Upper lobe of right lung (tissue), 1 donor: ENCODE measurements around the gene SLC2A11. TPM values are rescaled to one million over a fixed set of nuclear protein-coding genes. Genes with fewer than 3 reads are reported as not detected.
A peak's percentile ranks its signal among the peaks of the same experiment; 100 is the strongest.

ENCODE experiments used
- ATAC-seq: fragments of 200-7000 bp; cut with Tn5 transposase; one replicate; pipeline ENCODE4 v1.9.1; 2020; ENCODE audit warnings: mild to moderate bottlenecking, moderate library complexity
- DNase-seq: peaks from one replicate; pipeline ENCODE4 v3.0.0-alpha.2; 2020
- H3K27ac ChIP-seq: fragments of 200-600 bp; one replicate; pipeline ENCODE4 v1.8.0; 2022
- H3K27me3 ChIP-seq: fragments of 200-600 bp; one replicate; pipeline ENCODE4 v1.8.0; 2022; ENCODE audit warnings: mild to moderate bottlenecking
- H3K36me3 ChIP-seq: fragments of 200-600 bp; one replicate; pipeline ENCODE4 v1.8.0; 2022
- H3K4me1 ChIP-seq: fragments of 200-600 bp; one replicate; pipeline ENCODE4 v1.8.0; 2022
- H3K4me3 ChIP-seq: fragments of 200-600 bp; one replicate; pipeline ENCODE4 v1.8.0; 2022; ENCODE audit warnings: mild to moderate bottlenecking
- H3K9me3 ChIP-seq: fragments of 200-600 bp; one replicate; pipeline ENCODE4 v1.8.0; 2022
- intact Hi-C: fragments of 100-400 bp; cut with DNase I; formaldehyde crosslinking; loops from one replicate; pipeline ENCODE4 v1.11.0; 2022
- total RNA-seq: library from RNA; stranded (reverse); fragmentation: NEBNext Ultra II Directional; extraction: Animal tissue kit (Norgen Biotek cat#: 25700); gene quantifications from one replicate; pipeline ENCODE4 v1.2.1, GENCODE V29; 2021
- TF ChIP-seq, protein P1 (sequence below): fragments of 200-600 bp; IDR thresholded peaks from one replicate; pipeline ENCODE4 v1.8.0; 2022; ENCODE audit warnings: antibody characterized with exemption
- donor health status: DM: no; HTN: yes; CAD: no; lungs with severe emphysema.

The SLC2A11 gene
- total RNA-seq, 1 donor from 2014 or later = 13.2 TPM

GRCh38 chr22:23883658-23884057, 26.0 kb downstream of the SLC2A11 start:
- Histone ChIP-seq H3K36me3 (no peaks in the 10 kb centered on the region), H3K9me3 (no peaks in the 10 kb centered on the region), H3K4me1 (no peaks in the 10 kb centered on the region), H3K27ac (no peak overlapping the region), H3K27me3 (no peaks in the 10 kb centered on the region), H3K4me3 (no peak overlapping the region)
- peak; percentile 12 for ATAC-seq
- no peak for DNase-seq
- intact Hi-C loops = no loop called here
- TF ChIP-seq, protein P1, sequence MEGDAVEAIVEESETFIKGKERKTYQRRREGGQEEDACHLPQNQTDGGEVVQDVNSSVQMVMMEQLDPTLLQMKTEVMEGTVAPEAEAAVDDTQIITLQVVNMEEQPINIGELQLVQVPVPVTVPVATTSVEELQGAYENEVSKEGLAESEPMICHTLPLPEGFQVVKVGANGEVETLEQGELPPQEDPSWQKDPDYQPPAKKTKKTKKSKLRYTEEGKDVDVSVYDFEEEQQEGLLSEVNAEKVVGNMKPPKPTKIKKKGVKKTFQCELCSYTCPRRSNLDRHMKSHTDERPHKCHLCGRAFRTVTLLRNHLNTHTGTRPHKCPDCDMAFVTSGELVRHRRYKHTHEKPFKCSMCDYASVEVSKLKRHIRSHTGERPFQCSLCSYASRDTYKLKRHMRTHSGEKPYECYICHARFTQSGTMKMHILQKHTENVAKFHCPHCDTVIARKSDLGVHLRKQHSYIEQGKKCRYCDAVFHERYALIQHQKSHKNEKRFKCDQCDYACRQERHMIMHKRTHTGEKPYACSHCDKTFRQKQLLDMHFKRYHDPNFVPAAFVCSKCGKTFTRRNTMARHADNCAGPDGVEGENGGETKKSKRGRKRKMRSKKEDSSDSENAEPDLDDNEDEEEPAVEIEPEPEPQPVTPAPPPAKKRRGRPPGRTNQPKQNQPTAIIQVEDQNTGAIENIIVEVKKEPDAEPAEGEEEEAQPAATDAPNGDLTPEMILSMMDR = no peak

GRCh38 chr22:23884140-23884539, 26.5 kb downstream of the SLC2A11 start:
- H3K9me3 ChIP-seq = no peaks in the 10 kb centered on the region
- no peak overlapping the region for H3K27ac ChIP-seq
- no peaks in the 10 kb centered on the region for H3K36me3 ChIP-seq
- H3K4me1 ChIP-seq = no peaks in the 10 kb centered on the region
- intact Hi-C loops = no loop called here
- H3K27me3 ChIP-seq = no peaks in the 10 kb centered on the region
- DNase-seq = no peak
- H3K4me3 ChIP-seq = no peak overlapping the region
- TF ChIP-seq, protein P1 = no peak
- ATAC-seq = peak; percentile 28

GRCh38 chr22:23888615-23889401, 31.1 kb downstream of the SLC2A11 start:
- H3K9me3 ChIP-seq = no peaks in the 10 kb centered on the region
- ATAC-seq = no peak
- DNase-seq = no peak

GRCh38 chr22:23889620-23890019, 31.9 kb downstream of the SLC2A11 start:
- no peaks in the 10 kb centered on the region for H3K27me3 ChIP-seq
- TF ChIP-seq, protein P1 = no peak
- H3K9me3 ChIP-seq = no peaks in the 10 kb centered on the region
- no peak overlapping the region for H3K4me3 ChIP-seq
- no peaks in the 10 kb centered on the region for H3K36me3 ChIP-seq
- H3K27ac ChIP-seq = no peak overlapping the region
- no peak for DNase-seq
- intact Hi-C loops = no loop called here
- ATAC-seq = no peak
- H3K4me1 ChIP-seq = no peaks in the 10 kb centered on the region

More at GRCh38 chr22:23888615-23889401, 31.1 kb downstream of the SLC2A11 start:
- Histone ChIP-seq H3K27me3 (no peaks in the 10 kb centered on the region), H3K27ac (no peak overlapping the region), H3K36me3 (no peaks in the 10 kb centered on the region), H3K4me3 (no peak overlapping the region), H3K4me1 (no peaks in the 10 kb centered on the region)
- TF ChIP-seq, protein P1 = no peak
- intact Hi-C loops = no loop called here

DNA sequence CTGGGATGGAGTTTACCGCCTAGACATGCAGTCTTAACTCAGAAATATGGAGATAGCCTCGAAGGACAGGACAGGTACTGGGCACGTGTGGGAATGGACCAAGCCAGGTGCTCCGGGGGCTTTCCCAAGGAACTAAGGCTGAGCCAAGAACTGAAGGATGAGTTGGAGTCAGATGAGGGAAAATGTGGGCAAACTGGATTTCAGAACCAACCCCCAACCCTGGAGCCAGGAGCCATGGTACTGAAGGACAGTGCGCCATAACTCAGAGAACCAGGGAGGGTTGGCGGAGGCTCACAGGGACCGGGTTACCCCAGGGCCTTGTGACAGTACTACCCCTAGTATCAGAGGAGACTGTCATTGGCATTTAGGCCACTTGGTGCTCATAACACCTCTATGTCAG, 34.1 kb downstream of the SLC2A11 start:
- Histone ChIP-seq H3K27ac (no peak overlapping the region), H3K27me3 (no peaks in the 10 kb centered on the region), H3K4me1 (peaks cover 7% of the 10 kb centered on the region), H3K36me3 (peaks cover 12% of the 10 kb centered on the region), H3K4me3 (no peak overlapping the region), H3K9me3 (no peaks in the 10 kb centered on the region)
- no peak for ATAC-seq
- no peak for DNase-seq
- intact Hi-C loops = no loop called here
- TF ChIP-seq, protein P1 = no peak
